GM23338 (cell line): ENCODE results near the gene RNU5B-1. TPM values are rescaled to one million over a fixed set of nuclear protein-coding genes. Genes with fewer than 3 reads are reported as not detected.

ENCODE experiments used
- ATAC-seq: fragments of 200-7000 bp; cut with Tn5 transposase; 3 replicates; pipeline ENCODE4 v1.9.1; 2020
- DNase-seq: peaks from one replicate; pipeline ENCODE4 v3.0.0-alpha.2; 2015; ENCODE audit warnings: low spot score
- H2AFZ ChIP-seq: fragments of 200-600 bp; sonication (generic); 2 replicates; pipeline ENCODE4 v1.8.0; 2016; ENCODE audit warnings: antibody characterized with exemption, mild to moderate bottlenecking, moderate library complexity
- H3F3A ChIP-seq: fragments of 200-600 bp; sonication (generic); replicated peaks from 2 replicates; pipeline ENCODE4 v1.8.0; 2017; ENCODE audit warnings: antibody characterized with exemption, mixed run types, low read depth
- H3K27ac ChIP-seq: fragments of 200-600 bp; sonication (generic); 2 replicates; pipeline ENCODE4 v1.6.1; 2016; ENCODE audit warnings: low read depth
- H3K27me3 ChIP-seq: fragments of 200-600 bp; sonication (generic); 2 replicates; pipeline ENCODE4 v1.8.0; 2016; ENCODE audit warnings: mild to moderate bottlenecking, mixed run types, moderate library complexity; ENCODE audit not compliant: insufficient read depth
- H3K36me3 ChIP-seq: fragments of 200-600 bp; sonication (generic); 2 replicates; pipeline ENCODE4 v1.8.0; 2016; ENCODE audit warnings: mild to moderate bottlenecking; ENCODE audit not compliant: insufficient read depth
- H3K4me1 ChIP-seq: fragments of 200-600 bp; sonication (generic); 2 replicates; pipeline ENCODE4 v1.8.0; 2016; ENCODE audit warnings: mild to moderate bottlenecking, moderate library complexity; ENCODE audit not compliant: insufficient read depth
- H3K4me2 ChIP-seq: fragments of 200-600 bp; sonication (generic); 2 replicates; pipeline ENCODE4 v1.7.1; 2017; ENCODE audit warnings: mixed run types
- H3K4me3 ChIP-seq: fragments of 200-600 bp; sonication (generic); 2 replicates; pipeline ENCODE4 v1.6.1; 2016; ENCODE audit warnings: mixed run types
- H3K79me2 ChIP-seq: fragments of 200-600 bp; sonication (generic); replicated peaks from 2 replicates; pipeline ENCODE4 v1.8.0; 2017; ENCODE audit warnings: mild to moderate bottlenecking; ENCODE audit not compliant: insufficient read depth
- H3K9me2 ChIP-seq: fragments of 200-600 bp; sonication (generic); 2 replicates; pipeline ENCODE4 v1.8.0; 2017; ENCODE audit not compliant: insufficient read depth
- H4K20me1 ChIP-seq: fragments of 200-600 bp; sonication (generic); replicated peaks from 2 replicates; pipeline ENCODE4 v1.8.0; 2017; ENCODE audit warnings: mild to moderate bottlenecking; ENCODE audit not compliant: insufficient read depth
- H3K27ac Mint-ChIP-seq: 2 replicates; pipeline ENCODE4 v1.8.0; 2020; ENCODE audit warnings: inconsistent platforms, mild to moderate bottlenecking, moderate library complexity, mixed read lengths
- H3K27me3 Mint-ChIP-seq: 3 replicates; pipeline ENCODE4 v1.8.0; 2022; ENCODE audit warnings: low read depth, mild to moderate bottlenecking, moderate library complexity, mixed read lengths, inconsistent platforms; ENCODE audit not compliant: insufficient read depth, poor library complexity
- H3K36me3 Mint-ChIP-seq: 3 replicates; pipeline ENCODE4 v1.8.0; 2021; ENCODE audit warnings: low read depth, mild to moderate bottlenecking, inconsistent platforms, moderate library complexity, mixed read lengths
- H3K4me1 Mint-ChIP-seq: 3 replicates; pipeline ENCODE4 v1.8.0; 2020; ENCODE audit warnings: mild to moderate bottlenecking, inconsistent platforms, mixed read lengths
- H3K4me3 Mint-ChIP-seq: 3 replicates; pipeline ENCODE4 v1.8.0; 2021; ENCODE audit warnings: moderate library complexity, mild to moderate bottlenecking, inconsistent platforms, mixed read lengths
- H3K9me3 Mint-ChIP-seq: 3 replicates; pipeline ENCODE4 v1.8.0; 2020; ENCODE audit warnings: moderate library complexity, mild to moderate bottlenecking, inconsistent platforms, mixed read lengths
- CREB1 ChIP-seq: fragments of 250-450 bp; sonication (Bioruptor Pico); IDR thresholded peaks from 2 replicates; pipeline ENCODE4 v1.5.0; 2020; ENCODE audit warnings: low read depth, mild to moderate bottlenecking, moderate library complexity
- ETS1 ChIP-seq: IDR thresholded peaks from 2 replicates; pipeline ENCODE4 v1.6.1; 2016; ENCODE audit warnings: antibody characterized with exemption
- EZH2 ChIP-seq: fragments of 200-600 bp; sonication (generic); IDR thresholded peaks from one replicate; pipeline ENCODE4 v1.8.0; 2017; ENCODE audit warnings: antibody characterized with exemption, mild to moderate bottlenecking, low read depth; ENCODE audit not compliant: unreplicated experiment
- JUNB ChIP-seq: IDR thresholded peaks from one replicate; pipeline ENCODE4 v1.6.1; 2016; ENCODE audit warnings: antibody characterized with exemption; ENCODE audit not compliant: unreplicated experiment
- POLR2AphosphoS5 ChIP-seq: IDR thresholded peaks from 2 replicates; pipeline ENCODE4 v1.6.1; 2016; ENCODE audit warnings: antibody characterized with exemption, low read depth
- REST ChIP-seq: IDR thresholded peaks from one replicate; pipeline ENCODE4 v1.6.1; 2018; ENCODE audit warnings: antibody characterized with exemption; ENCODE audit not compliant: unreplicated experiment
- ZNF114 ChIP-seq: fragments of 250-450 bp; sonication (Bioruptor Pico); IDR thresholded peaks from 2 replicates; pipeline ENCODE4 v1.5.0; 2020; ENCODE audit warnings: mild to moderate bottlenecking, moderate library complexity
- ZNF331 ChIP-seq: fragments of 250-450 bp; sonication (Bioruptor Pico); IDR thresholded peaks from 2 replicates; pipeline ENCODE4 v1.5.0; 2020; ENCODE audit warnings: low read depth, mild to moderate bottlenecking, moderate library complexity
- polyA plus RNA-seq: library from polyadenylated mRNA; unstranded; fragments of >200 nt; fragmentation: Nextera tagmentation; extraction: Ambion mirVana; gene quantifications from 2 replicates; pipeline ENCODE4 v1.2.1, GENCODE V29; 2016
- total RNA-seq: library from RNA; depleted of rRNA; stranded (reverse); fragments of >200 nt; shearing (Covaris generic); gene quantifications from 2 replicates; pipeline ENCODE4 v1.2.3, GENCODE V29; 2014
- TF ChIP-seq, protein P1 (sequence below), 2 experiments: fragments of 200-600 bp in 1 of 2; sonication (generic) in 1 of 2; conservative IDR thresholded peaks; 2 replicates each; pipeline versions ENCODE4 v1.5.1 to v1.6.1; 2016 to 2017; ENCODE audit warnings: antibody characterized with exemption in 2 of 2, low read depth in 2 of 2, mild to moderate bottlenecking in 2 of 2, moderate library complexity in 1 of 2

The RNU5B-1 gene
- total and polyA plus RNA-seq, 2 experiments from 2014 or later = not detected

DNA sequence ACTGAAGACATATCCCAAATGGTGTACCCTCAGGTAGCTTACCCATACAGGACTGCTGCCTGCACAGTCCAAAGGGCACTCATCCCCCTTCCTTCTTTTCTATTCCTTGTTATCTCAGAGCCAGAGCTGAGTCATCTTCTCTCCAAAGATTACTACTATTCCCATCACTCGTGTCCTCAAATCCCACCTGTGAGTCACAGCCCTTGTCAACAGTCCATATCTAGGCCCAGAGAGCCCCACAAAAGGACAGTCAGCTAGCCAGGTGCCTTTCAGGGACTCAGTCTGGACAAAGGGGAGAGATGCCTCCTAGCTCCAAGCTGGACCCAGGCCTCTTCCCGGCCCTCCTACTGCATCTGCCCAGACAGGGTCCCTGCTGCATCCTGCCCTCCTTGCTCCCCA is 28.8 kb upstream of the RNU5B-1 start (continued):
- TF ChIP-seq REST (no peak), JUNB (no peak), POLR2AphosphoS5 (no peak), EZH2 (no peak), ZNF331 (CRISPR knock-in tag) (no peak), CREB1 (CRISPR knock-in tag) (no peak), ETS1 (no peak)
- TF ChIP-seq, protein P1, sequence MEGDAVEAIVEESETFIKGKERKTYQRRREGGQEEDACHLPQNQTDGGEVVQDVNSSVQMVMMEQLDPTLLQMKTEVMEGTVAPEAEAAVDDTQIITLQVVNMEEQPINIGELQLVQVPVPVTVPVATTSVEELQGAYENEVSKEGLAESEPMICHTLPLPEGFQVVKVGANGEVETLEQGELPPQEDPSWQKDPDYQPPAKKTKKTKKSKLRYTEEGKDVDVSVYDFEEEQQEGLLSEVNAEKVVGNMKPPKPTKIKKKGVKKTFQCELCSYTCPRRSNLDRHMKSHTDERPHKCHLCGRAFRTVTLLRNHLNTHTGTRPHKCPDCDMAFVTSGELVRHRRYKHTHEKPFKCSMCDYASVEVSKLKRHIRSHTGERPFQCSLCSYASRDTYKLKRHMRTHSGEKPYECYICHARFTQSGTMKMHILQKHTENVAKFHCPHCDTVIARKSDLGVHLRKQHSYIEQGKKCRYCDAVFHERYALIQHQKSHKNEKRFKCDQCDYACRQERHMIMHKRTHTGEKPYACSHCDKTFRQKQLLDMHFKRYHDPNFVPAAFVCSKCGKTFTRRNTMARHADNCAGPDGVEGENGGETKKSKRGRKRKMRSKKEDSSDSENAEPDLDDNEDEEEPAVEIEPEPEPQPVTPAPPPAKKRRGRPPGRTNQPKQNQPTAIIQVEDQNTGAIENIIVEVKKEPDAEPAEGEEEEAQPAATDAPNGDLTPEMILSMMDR (conservative IDR thresholded peaks at IDR 0.05; ENCODE audit: low read depth in 2 of 2) = no peak

DNA sequence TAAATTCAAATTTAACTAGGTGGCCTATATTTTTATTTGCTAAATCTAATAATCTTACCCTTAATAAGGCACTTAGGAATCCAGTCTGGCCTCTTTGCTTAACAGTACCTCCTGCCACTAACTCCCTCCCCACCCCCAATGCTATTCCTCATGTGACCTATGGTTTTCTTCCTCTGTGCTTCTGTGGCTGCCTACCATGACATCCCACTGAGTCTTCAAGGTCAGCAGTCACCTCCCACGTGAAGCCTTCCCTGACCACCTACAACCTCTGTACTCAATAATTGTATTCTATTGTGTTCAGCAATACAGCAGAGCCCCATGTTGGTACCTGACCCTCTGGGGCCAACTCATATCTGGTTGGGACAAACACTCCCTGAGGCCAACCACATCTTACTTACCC is 27.5 kb upstream of the RNU5B-1 start:
- Mint-ChIP-seq H3K4me1 (no peaks in the 10 kb centered on the region), H3K9me3 (no peaks in the 10 kb centered on the region), H3K27me3 (no peaks in the 10 kb centered on the region), H3K4me3 (no peak overlapping the region), H3K27ac (no peak overlapping the region), H3K36me3 (no peaks in the 10 kb centered on the region)
- ATAC-seq = no peak
- H3K4me3 ChIP-seq = no peak overlapping the region
- no peaks in the 10 kb centered on the region for H4K20me1 ChIP-seq
- no peak overlapping the region for H3K4me2 ChIP-seq
- no peaks in the 10 kb centered on the region for H3K9me2 ChIP-seq
- no peak overlapping the region for H3K27ac ChIP-seq
- no peaks in the 10 kb centered on the region for H3K27me3 ChIP-seq
- no peak for DNase-seq
- H2AFZ ChIP-seq = no peak overlapping the region
- TF ChIP-seq REST (no peak), ZNF114 (CRISPR knock-in tag) (no peak)
- no peaks in the 10 kb centered on the region for H3K4me1 ChIP-seq
- H3F3A ChIP-seq = no peaks in the 10 kb centered on the region
- H3K79me2 ChIP-seq = no peaks in the 10 kb centered on the region
- H3K36me3 ChIP-seq = no peaks in the 10 kb centered on the region
